Stimulated activated naive CD4-positive, alpha-beta T cell (primary cell): Measurements from ENCODE around the gene APLP2.
"Not testable (repeated sequence)": the region's sequence is repeated elsewhere in the genome, so short reads cannot be mapped to it uniquely, and the experiment has no call there.

Experiments used
- DNase-seq, 6 experiments: peaks; one replicate each; lab custom pipeline; 2025; lab: John Stamatoyannopoulos, UW

Gene APLP2

DNA sequence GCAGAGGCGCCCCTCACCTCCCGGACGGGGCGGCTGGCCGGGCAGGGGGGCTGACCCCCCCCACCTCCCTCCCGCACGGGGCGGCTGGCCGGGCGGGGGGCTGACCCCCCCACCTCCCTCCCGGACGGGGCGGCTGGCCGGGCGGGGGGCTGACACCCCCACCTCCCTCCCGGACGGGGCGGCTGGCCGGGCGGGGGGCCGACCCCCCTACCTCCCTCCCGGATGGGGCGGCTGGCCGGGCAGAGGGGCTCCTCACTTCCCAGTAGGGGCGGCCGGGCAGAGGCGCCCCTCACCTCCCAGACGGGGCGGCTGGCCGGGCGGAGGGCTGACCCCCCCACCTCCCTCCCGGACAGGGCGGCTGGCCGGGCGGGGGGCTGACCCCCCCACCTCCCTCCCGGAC is 21.5 kb downstream of the APLP2 start:
- DNase-seq = not testable (repeated sequence)

DNA sequence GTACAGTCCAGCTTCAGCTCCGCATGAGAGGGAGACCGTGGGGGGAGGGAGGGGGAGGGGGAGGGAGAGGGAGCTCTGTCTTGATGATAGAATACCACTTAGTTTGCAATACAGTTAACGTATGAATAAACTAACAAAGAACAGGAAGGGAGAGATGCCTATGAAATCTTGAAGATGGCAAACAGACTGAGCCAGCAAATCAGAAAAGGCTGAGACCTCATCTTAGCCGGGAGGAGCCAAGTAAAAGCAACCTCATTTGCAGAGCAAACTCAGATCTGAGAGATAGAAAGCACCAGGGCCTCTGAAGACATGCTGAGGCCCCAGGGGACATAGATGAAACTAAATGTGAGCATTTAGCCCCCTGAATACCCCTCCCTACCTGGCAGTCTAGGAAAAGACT is 23.0 kb downstream of the APLP2 start:
- DNase-seq = no peak

DNA sequence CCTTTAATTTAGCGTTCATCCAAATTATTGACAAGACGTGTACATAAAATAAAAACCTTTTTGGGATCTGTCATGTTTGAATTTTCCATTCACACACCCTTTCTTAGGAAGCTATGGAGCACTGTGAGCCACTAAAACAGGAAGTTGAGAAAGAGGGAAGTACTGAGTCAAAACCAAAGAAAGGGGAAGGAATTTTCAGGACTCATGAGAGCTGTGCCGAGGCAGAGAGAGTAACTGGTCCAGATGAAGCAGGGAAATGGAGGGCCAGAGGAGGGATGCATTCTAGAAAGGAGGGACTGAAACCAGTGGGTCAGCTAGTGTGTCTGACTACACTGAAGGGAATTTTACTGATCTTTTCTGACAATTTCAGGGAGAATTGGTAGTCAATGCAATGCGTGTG is 24.9 kb downstream of the APLP2 start:
- DNase-seq = no peak

DNA sequence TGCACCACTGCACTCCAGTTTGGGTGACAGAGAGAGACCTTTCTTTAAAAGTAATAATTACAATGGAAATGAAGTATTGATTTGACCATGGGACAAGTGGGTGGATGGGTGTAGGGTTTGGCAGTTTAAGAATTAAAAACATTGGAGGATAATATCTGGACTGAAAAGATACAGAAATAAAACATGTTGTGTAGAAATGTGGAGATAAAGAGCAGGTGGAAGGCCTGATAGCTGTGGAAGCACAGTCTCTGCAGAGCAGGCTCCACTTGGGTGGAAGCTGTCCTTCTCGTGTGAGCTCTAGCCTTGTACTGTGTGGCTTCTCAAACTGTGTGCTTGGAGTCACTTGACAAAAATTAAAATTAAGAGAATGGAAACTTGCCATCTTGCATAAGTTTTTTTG is 25.6 kb downstream of the APLP2 start:
- DNase-seq = no peak

DNA sequence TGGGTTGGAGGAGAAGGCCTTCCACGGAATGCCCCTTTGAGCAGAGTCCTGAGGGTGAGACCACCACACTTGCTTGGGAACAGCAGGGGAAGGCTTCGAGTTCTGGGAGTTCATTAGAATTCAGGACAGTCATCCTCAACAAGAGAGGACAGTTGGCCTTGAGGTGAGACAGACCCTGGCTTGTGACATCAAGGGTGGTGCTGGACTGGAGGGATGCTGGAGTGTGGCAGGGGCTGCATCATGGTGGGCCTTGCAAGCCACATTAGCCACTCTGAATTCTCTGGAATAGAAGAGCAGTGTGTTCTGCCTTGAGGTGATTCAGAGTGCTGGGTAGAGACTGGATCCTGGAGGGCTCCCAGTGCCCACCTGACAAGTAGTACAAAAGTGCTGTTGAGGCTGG is 26.3 kb downstream of the APLP2 start:
- DNase-seq = no peak

DNA sequence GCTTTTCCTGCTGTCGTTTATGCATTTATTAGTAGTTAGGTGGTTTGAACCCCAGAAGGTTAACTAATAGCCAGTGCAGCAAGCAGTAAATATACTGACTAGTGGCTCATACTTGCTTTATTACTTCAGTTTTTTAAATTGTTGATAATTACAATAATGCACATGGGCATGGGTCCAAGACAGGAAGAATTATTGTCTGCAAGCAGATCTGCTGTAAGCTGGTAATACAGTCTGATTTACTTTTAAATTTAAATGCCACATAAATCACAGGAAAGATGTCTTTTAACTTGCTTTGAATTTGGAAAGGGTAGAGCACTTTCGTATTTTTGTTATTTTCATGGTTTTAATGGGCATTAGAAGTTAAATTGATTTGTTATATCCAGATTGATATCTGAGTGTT is 27.1 kb downstream of the APLP2 start:
- no peak for DNase-seq

DNA sequence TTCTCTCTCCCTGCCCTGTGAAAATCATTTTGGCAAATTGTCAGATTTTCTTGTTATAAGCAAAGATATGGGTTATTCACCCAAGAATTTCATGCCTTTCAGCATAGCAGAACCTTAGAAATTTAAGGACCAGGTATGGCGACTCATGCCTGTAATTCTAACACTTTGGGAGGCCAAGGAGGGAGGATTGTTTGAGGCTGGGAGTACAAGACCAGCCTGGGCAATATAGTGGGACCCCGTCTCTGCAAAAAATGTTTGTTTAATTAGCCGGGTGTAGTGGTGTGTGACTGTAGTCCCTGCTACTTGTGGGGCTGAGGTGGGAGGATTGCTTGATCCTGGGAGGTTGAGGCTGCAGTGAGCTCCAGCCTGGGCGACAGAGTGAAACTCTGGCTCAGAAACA is 27.6 kb downstream of the APLP2 start:
- DNase-seq = no peak

DNA sequence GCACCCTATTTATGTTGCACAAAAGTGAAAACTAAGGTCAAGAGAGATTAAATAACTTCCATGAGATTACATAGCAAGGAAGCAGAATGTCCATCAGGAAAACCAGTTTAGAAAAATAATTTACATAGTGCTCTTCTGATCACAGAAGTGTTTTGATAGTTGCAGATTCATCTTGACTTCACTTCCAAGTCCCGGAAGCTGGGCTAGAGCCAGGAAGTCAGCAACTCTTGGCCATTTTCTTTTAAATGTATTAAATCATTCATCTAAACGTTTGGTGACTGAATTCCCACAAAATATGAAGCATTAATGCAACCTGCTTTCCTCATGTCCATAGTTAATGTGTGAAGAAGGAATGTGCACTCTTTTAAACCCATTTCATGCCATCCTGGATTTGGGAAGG is 29.7 kb downstream of the APLP2 start:
- DNase-seq = no peak

DNA sequence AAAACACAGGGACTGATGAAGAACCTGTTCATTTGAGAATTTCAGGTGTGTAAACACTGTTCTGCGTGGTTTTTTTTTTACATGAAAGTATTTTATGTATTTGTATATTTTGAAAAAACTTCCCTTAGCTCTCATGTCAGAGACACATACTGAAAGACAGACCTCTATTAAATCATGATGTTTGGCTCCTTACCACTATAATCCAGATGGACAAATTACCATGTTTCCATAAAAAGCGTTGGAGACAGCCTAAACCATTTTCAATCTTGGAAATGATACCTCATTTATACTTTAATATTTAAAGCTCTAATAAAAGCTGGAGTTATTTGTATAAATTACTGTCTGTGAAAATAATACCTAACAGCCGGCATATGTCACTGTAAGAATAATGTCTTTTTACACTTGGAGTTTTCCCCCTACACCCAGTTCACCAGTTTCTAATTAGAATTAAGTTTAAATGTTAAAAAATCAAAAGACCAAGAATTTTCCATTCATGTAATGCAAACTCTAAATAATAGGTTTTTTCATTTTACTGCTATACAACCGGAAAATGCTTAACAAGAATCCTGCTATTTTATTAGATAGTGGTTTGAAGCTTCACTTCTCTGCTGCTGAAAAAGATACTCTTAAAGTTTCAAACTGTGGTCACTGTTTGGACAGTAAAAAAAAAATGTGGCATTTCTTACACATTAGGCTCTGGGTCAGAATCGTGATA is 30.8 kb downstream of the APLP2 start:
- no peak for DNase-seq

DNA sequence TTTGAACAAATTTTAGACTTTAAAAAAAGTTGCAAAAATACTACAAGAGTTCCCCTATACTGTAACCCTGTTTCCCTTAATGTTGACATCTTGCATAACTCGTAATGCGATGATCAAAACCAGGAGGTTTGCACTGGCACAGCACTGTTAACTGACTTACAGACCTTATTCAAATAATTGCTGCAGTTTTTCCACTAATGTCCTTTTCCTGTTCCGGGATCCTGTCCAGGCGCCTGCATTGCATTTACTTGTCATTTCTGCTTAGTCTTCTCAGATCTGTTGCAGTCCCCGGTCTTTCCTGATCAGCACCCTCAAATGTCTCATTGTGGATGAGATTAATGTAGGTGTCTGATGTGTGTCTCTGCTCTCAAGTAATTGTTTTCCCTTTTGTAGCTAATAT is 32.0 kb downstream of the APLP2 start:
- DNase-seq = no peak

DNA sequence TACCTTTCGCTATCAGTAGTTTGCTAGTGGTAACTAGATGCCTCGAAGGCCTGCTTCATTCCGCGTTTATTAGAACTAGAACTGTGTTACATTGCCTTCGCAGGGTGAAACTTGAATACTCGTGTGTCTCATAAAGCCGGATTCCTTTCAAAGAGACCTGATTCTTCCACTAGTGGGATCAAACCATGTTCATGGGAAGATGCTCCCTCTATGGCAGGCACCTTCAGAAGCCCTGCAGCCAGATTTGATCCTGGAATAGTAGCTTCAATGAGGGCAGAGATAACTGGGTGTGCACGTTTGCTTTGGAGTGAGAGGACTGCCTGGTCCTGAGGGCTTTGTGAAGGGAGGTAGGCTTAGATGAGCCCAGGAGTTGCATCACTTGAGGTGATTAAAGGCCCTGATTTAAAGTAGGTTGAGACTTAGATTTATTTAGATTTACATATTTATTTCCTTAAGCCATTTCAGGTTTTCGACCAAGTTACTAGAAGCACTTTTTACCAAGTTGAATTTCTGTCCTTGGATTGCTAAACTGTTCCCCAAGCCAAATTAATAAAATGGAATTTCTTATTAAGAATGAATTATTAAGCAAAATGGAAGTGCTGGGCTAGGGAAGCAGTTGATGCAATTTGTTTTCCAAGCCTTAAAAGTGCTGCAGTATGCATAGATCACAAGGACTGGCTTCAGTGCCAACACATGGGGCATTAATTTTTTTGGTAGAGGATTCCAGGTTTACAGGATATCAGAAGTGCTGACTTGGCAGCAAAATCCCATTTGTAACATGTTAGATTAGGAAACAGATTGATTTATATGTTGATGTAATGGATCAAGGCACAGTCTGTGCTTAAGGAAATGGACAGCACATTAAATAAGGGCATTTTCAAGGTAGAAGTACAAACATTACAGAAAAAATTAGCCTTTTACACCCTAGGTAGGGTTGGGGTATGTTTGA is 32.9 kb downstream of the APLP2 start:
- no peak for DNase-seq

DNA sequence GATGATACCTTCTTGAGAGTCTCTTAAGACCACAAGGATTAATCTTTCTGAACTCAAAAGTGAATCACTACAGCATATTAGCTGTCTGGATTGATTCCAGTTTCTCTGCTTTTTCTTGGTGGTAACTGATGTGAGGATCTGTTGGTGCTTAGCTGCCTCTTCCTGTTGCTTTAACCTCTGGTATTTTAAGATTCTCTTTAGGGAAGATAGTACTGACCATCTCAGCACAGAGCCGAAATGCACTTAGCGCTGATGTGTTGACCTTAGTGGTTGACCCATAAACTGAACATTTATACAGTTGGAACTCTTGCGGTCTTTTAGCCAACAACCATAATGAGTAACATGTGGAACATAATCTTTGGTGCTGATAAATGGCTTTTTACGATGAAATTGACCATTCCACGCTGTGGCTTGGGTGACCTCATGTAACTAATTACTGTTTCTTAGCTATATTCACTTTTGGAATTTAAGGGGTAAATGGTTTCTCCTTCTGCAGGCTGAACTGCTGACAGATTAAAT is 33.7 kb downstream of the APLP2 start:
- DNase-seq = no peak

DNA sequence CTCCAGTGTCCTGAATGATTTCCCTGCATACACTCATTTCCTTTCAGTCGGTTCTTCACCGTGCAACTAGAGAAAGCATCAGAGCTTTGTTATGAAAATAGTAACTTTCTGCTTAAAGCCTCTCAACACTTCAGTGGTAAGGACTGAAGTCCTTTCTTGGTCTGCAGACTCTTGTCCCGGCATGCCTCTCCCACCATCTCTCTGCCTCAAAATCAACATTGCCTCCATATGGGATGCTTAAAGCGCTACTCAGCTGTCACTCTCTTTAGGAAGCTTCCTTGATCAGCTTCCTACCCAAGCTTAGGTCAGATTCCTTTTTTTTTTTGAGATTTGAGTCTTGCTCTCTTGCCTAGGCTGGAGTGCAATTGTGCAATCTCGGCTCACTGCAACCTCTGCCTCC is 36.7 kb downstream of the APLP2 start:
- no peak for DNase-seq

DNA sequence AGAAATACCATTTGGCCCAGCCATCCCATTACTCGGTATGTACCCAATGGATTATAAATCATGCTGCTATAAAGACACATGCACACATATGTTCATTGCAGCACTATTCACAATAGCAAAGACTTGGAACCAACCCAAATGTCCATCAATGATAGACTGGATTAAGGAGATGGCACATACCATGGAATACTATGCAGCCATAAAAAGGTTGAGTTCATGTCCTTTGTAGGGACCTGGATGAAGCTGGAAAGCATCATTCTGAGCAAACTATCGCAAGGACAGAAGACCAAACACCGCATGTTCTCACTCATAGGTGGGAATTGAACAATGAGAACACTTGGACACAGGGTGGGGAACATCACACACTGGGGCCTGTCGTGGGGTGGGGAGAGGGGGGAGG is 39.0 kb downstream of the APLP2 start:
- not testable (repeated sequence) for DNase-seq

DNA sequence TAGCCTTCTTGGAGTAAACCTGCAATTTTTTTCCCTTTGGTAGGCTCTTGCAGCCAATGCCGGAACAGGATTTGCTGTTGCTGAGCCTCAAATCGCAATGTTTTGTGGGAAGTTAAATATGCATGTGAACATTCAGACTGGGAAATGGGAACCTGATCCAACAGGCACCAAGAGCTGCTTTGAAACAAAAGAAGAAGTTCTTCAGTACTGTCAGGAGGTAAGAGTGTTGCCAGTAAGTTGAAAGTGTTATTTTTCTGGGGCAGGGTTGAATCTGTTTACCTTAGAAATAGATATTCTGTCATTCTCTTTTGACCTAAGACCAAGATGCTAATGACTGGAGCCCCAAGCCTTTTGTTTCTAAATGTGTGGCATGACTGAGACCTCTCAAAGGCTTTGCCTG is 39.7 kb downstream of the APLP2 start:
- no peak for DNase-seq

DNA sequence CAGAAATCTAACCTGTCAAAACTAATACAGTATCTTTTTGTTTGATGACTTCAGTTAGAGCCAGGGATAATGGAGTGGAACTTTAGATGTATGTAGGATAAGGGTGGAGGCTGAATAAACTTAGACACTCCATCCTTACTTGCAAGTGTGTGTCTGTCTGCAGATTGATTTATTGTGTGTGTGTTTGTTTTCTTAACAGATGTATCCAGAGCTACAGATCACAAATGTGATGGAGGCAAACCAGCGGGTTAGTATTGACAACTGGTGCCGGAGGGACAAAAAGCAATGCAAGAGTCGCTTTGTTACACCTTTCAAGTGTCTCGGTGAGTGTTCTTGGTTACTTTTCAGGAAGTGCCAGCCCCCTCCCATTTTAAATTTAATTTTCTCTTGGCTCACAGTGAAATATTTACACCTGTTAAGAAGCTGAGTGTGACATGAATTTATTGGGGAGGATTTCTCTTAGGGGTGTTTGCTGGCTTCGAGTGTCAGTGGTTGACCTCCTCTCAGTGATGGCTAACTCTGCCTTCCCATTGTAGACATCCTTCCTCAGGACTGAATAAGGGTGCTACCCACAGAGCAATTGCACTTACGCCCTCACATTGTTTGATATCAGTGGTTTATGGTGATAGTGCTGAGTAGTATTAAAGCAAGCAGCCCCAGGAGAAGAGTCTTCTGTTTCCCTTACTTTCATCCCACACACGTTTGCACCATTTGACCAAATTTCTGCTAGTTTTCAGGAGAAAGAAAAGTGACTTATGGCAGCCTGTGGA is 40.8 kb downstream of the APLP2 start:
- no peak for DNase-seq

DNA sequence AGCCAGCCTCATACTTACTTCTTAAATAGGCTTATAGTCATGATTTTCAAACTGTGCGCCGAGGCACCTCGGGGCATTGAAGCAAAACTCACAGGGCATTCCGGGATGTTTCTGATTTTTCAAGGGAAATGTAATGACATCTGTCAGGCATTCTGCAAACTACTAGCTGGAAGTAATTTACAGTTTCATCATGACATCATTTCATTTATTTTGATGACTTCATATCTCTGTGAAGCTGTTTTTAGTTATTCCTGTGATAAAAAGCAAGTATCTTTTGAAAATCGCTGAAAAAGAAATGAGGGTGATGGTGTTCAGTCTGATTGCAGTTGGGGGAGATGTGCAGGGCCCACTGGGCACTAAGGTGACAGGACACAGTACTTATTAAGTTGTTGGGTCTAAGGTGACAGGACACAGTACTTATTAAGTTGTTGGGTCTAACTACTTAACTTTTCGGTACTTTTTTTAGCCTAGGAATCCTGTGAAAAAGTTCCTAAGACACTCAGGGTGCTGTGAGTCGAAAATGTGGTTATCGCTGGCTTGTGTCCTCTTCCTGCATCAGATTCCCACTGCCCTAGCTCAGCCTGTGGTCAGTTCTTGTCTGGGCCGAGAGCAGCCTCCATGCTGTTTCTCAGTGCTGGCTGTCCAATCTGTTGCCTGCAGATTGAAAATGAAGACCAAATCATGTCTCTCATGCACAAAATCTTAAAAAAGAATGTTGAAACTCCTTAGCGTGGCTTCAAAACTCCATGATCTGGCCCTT is 42.6 kb downstream of the APLP2 start:
- no peak for DNase-seq

DNA sequence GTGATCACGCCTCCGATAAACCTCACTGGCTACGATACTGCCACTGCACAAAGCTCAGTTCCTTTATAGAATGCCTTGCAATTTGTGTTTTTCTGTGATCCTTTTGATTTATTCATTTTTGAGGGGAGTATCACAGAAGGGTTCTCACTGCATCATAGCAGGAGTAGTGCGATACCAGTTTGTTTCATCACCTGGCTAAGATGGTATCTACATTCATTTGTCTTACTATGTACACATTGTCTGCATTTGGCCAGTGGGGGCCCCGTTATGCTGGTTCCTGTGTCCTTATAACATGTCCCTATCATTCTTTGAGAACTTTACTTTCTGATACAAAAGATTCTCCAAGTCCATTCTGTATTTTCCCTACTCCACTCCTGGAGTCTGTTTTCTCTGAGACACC is 44.6 kb downstream of the APLP2 start:
- no peak for DNase-seq

DNA sequence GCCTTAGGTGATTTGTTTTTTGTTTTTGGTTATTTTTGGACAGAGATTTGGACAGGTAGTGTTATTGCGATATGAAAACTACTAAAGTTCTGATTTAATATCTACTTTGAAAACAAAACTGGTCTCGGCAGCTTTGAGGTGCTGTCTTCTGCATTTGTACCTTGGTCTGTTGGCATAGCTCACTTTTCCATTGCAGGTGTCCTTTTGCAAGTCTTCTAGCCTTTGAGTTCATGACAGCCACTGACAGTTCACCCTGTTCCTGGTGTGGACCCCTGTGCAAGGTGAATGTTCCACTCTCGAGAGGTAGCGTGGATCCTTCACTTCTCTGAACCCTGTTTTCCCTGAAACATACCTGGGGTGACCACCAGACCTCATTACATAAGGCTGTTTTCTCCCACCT is 45.0 kb downstream of the APLP2 start:
- DNase-seq = no peak

DNA sequence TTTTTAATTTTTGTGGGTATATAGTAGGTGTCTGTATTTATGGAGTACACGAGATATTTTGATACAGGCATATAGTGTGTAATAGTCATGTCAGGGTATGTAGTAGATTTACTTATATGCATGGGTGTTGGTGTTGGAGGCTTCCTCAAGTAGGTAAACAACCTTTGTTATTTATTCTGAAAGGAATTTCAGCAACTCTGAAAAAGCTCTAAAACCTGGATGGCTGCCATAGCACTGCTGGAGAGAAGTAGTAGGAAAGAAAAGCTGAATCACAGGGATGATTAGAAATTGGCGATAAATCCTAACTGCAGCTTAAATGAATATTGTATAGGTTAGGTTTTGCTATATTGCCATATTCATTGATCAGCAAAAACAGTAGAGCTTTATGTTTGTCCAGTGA is 45.5 kb downstream of the APLP2 start:
- no peak for DNase-seq

DNA sequence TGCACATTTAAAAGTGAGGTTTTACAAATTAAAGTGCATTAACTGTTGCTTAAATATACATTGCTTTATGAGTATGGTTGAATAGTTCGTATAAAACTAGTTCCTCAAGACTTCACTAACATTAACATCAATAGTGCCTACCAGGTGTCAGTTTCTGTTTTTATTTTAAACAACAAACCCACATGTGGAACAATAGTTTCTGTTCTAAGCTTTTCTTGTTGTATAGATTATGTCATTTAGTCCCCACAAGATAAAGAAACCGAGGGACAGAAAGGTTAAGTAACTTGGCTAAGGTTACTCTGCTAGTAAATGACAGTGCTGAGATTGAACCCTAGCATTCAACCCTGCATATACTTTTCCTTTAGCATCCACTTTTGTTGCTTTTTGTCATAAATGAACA is 48.5 kb downstream of the APLP2 start:
- no peak for DNase-seq
